Ovary (tissue), 3 donors: ENCODE data around the gene TMUB1.

ENCODE experiments used
- EP300 ChIP-seq: sonication (generic); formaldehyde crosslinking; IDR thresholded peaks from one replicate; pipeline ENCODE4 v1.6.1; 2017; ENCODE audit warnings: antibody characterized with exemption
- POLR2A ChIP-seq: fragments of 450-650 bp; IDR thresholded peaks from one replicate; pipeline ENCODE4 v1.6.1; 2017; ENCODE audit warnings: antibody characterized with exemption, mild to moderate bottlenecking, moderate library complexity
- TF ChIP-seq, protein P1 (sequence below), 3 donors: fragments of 450-650 bp in 2 of 3; fragments of 200-600 bp in 1 of 3; IDR thresholded peaks; one replicate each; pipeline versions ENCODE4 v1.5.1 to v1.8.0; 2016 to 2022; ENCODE audit warnings: antibody characterized with exemption in 3 of 3, mild to moderate bottlenecking in 1 of 3
- donor health status: DM: no; HTN: no; CAD: no.

DNA sequence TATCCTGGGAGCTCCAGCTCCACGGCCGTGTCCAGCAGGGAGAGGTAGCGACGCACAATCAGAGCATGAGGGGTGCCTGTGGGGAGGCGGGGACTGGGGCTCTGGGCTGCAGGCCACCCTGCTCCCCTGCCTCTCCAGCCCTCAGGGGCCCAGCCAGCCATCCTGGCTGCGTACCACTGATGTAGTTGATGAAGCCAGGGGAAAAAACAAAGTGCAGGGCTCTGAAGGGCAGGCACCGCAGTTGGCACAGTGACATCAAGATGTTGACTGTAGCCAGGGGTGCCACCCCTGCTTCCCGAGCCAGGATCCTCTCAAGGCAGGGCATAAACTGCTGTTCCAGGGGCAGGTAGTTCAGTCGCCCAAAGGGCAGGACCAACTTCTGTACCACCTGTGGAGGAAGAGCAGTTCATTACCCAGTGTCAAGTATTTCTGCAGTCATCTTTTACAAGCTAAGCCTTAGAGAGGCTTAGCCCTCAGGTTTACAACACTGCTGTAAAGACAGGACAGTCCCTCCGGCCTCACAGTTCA, 5.5 kb downstream of the TMUB1 start:
- TF ChIP-seq POLR2A (no peak), EP300 (no peak)
- TF ChIP-seq, protein P1, sequence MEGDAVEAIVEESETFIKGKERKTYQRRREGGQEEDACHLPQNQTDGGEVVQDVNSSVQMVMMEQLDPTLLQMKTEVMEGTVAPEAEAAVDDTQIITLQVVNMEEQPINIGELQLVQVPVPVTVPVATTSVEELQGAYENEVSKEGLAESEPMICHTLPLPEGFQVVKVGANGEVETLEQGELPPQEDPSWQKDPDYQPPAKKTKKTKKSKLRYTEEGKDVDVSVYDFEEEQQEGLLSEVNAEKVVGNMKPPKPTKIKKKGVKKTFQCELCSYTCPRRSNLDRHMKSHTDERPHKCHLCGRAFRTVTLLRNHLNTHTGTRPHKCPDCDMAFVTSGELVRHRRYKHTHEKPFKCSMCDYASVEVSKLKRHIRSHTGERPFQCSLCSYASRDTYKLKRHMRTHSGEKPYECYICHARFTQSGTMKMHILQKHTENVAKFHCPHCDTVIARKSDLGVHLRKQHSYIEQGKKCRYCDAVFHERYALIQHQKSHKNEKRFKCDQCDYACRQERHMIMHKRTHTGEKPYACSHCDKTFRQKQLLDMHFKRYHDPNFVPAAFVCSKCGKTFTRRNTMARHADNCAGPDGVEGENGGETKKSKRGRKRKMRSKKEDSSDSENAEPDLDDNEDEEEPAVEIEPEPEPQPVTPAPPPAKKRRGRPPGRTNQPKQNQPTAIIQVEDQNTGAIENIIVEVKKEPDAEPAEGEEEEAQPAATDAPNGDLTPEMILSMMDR (IDR thresholded peaks at IDR 0.05), result no peak
